HT1080 (cell line): Measurements from ENCODE around the gene LCE6A. TPM values are rescaled to one million over a fixed set of nuclear protein-coding genes. Genes with fewer than 3 reads are reported as not detected.

Experiments
- DNase-seq: peaks from one replicate; pipeline ENCODE4 v3.0.0-alpha.2; 2015; ENCODE audit warnings: low read depth
- polyA plus RNA-seq, 2 experiments: library from polyadenylated mRNA; depleted of rRNA; stranded (reverse); fragments of >200 nt; gene quantifications; 2 replicates each; pipeline ENCODE4 v1.2.3, GENCODE V29; 2015
- total RNA-seq: library from RNA; depleted of rRNA; stranded (reverse); fragments of >200 nt; shearing (Covaris generic); gene quantifications from 2 replicates; pipeline ENCODE4 v1.2.3, GENCODE V29; 2014; rRNA removed

LCE6A gene
- not detected in 2 replicates for total RNA-seq
- not detected in 2 replicates for polyA plus RNA-seq (2015; cell fraction: cytosol; rRNA removed)
- not detected in 2 replicates for polyA plus RNA-seq (2015; cell fraction: nucleus; rRNA removed)

GRCh38 chr1:152842556-152842955, at the start of gene LCE6A:
TSS of gene LCE6A (plus strand) at chr1:152842856. CDS start at chr1:152843521, 665 bp downstream.
- no peak for DNase-seq

- peak; percentile 6 for DNase-seq
These were observed 47.0 kb upstream of the LCE6A start for GRCh38 chr1:152795686-152796085.

- DNase-seq, result no peak
These were observed 46.2 kb upstream of the LCE6A start, which contains the start of gene LCE1D for GRCh38 chr1:152796421-152796820. TSS of gene LCE1D (plus strand) at chr1:152796721. CDS start at chr1:152797795, 1,074 bp downstream.

- no peak for DNase-seq
These were observed 41.3 kb upstream of the LCE6A start for GRCh38 chr1:152801333-152801732.

GRCh38 chr1:152806576-152806975, 36.1 kb upstream of the LCE6A start, which contains the start of gene LCE1C:
TSS of gene LCE1C (minus strand) at chr1:152806651. CDS start at chr1:152805478, 1,173 bp downstream.
- DNase-seq, result no peak

GRCh38 chr1:152811050-152811449, 31.6 kb upstream of the LCE6A start:
- DNase-seq, result no peak

- no peak for DNase-seq
These were observed 31.0 kb upstream of the LCE6A start, which contains the start of gene LCE1B for GRCh38 chr1:152811671-152812070. TSS of gene LCE1B (plus strand) at chr1:152811971. CDS start at chr1:152812447, 476 bp downstream.

- DNase-seq, result peak; percentile 35
These were observed 25.3 kb upstream of the LCE6A start for GRCh38 chr1:152817309-152817708.

GRCh38 chr1:152823294-152823693, 19.4 kb upstream of the LCE6A start:
- DNase-seq, result no peak

- DNase-seq, result no peak
These were observed 17.7 kb upstream of the LCE6A start for GRCh38 chr1:152824964-152825363.

- no peak for DNase-seq
These were observed 15.5 kb upstream of the LCE6A start, which contains the start of gene LCE1A for GRCh38 chr1:152827173-152827572. TSS of gene LCE1A (plus strand) at chr1:152827473. CDS start at chr1:152827473, 0 bp downstream.

- DNase-seq, result no peak
These were observed 5.8 kb upstream of the LCE6A start for GRCh38 chr1:152836870-152837269.

- peak; percentile 55 for DNase-seq
These were observed 13.0 kb downstream of the LCE6A start for GRCh38 chr1:152855661-152856060.

GRCh38 chr1:152858062-152858461, 15.4 kb downstream of the LCE6A start:
- no peak for DNase-seq

GRCh38 chr1:152859696-152860095, 17.0 kb downstream of the LCE6A start, which contains the start of gene LCE7A:
TSS of gene LCE7A (plus strand) at chr1:152859996. CDS start at chr1:152860698, 702 bp downstream.
- no peak for DNase-seq

GRCh38 chr1:152860129-152860528, 17.5 kb downstream of the LCE6A start:
- DNase-seq, result no peak

- no peak for DNase-seq
These were observed 18.7 kb downstream of the LCE6A start for GRCh38 chr1:152861374-152861773.

- DNase-seq, result no peak
These were observed 21.8 kb downstream of the LCE6A start for GRCh38 chr1:152864443-152864842.

- no peak for DNase-seq
These were observed 23.7 kb downstream of the LCE6A start for GRCh38 chr1:152866321-152866720.

- peak; percentile 69 for DNase-seq
These were observed 27.3 kb downstream of the LCE6A start for GRCh38 chr1:152869808-152870419.

- DNase-seq, result peak; percentile 58
These were observed 28.4 kb downstream of the LCE6A start for GRCh38 chr1:152870831-152871730.

GRCh38 chr1:152871731-152872126, 29.1 kb downstream of the LCE6A start:
- DNase-seq, result no peak
